ENCODE results near the gene DEFB127.

DNA sequence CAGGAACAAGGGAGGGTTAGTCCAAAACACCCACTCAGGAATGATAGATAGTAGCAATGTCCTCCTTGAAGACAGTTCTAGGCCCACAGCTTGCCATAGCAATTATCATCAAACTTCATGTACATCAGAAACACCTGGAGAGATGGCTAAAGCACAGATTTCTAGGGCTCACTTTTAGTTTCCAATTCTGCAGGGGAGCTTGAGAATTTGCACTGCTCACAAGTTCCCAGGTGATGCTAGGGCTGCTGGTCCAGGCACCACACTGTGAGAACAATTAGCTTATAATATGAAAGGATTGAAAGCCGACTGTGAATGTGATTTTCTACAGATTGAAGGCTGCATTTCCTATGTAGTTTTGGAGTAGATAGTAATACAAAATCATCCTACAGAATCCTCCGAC, 11.4 kb upstream of the DEFB127 start:
- TF ChIP-seq, protein P1, sequence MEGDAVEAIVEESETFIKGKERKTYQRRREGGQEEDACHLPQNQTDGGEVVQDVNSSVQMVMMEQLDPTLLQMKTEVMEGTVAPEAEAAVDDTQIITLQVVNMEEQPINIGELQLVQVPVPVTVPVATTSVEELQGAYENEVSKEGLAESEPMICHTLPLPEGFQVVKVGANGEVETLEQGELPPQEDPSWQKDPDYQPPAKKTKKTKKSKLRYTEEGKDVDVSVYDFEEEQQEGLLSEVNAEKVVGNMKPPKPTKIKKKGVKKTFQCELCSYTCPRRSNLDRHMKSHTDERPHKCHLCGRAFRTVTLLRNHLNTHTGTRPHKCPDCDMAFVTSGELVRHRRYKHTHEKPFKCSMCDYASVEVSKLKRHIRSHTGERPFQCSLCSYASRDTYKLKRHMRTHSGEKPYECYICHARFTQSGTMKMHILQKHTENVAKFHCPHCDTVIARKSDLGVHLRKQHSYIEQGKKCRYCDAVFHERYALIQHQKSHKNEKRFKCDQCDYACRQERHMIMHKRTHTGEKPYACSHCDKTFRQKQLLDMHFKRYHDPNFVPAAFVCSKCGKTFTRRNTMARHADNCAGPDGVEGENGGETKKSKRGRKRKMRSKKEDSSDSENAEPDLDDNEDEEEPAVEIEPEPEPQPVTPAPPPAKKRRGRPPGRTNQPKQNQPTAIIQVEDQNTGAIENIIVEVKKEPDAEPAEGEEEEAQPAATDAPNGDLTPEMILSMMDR (IDR thresholded peaks at IDR 0.05; ENCODE audit: low read depth, low read length): no peak
- TF ChIP-seq POLR2A (IDR thresholded peaks at IDR 0.05; ENCODE audit: extremely low read depth, insufficient read length) (no peak), MYC (IDR thresholded peaks at IDR 0.05; ENCODE audit: low read depth, low read length) (no peak)
